HG03558 (cell line): ENCODE data around the gene CRACDL.

Experiments used
- ATAC-seq: cut with Tn5 transposase; IDR thresholded peaks from one replicate; pipeline ENCODE4 v1.9.1; 2021; ENCODE audit warnings: moderate number of reproducible peaks; ENCODE audit not compliant: unreplicated experiment; ENCODE audit errors: extremely low read depth

CRACDL gene

GRCh38 chr2:98926601-98927000, 9.4 kb downstream of the CRACDL start:
- ATAC-seq, result no peak

GRCh38 chr2:98924910-98925309, 11.1 kb downstream of the CRACDL start:
- no peak for ATAC-seq

- no peak for ATAC-seq
Observed at GRCh38 chr2:98924038-98924830, 11.8 kb downstream of the CRACDL start.

- no peak for ATAC-seq
Observed at GRCh38 chr2:98923244-98923940, 12.6 kb downstream of the CRACDL start.

- no peak for ATAC-seq
Observed at GRCh38 chr2:98921062-98921461, 15.0 kb downstream of the CRACDL start.

- no peak for ATAC-seq
Observed at GRCh38 chr2:98917031-98917471, 19.0 kb downstream of the CRACDL start.

GRCh38 chr2:98915751-98916358, 20.2 kb downstream of the CRACDL start:
- ATAC-seq, result no peak

- ATAC-seq, result no peak
Observed at GRCh38 chr2:98914713-98915580, 21.1 kb downstream of the CRACDL start.

GRCh38 chr2:98913916-98914712, 21.9 kb downstream of the CRACDL start:
- no peak for ATAC-seq

- ATAC-seq, result no peak
Observed at GRCh38 chr2:98912957-98913915, 22.8 kb downstream of the CRACDL start.

GRCh38 chr2:98912221-98912851, 23.7 kb downstream of the CRACDL start:
- ATAC-seq, result no peak

- ATAC-seq, result no peak
Observed at GRCh38 chr2:98911376-98912154, 24.5 kb downstream of the CRACDL start.

GRCh38 chr2:98911126-98911375, 25.0 kb downstream of the CRACDL start:
- no peak for ATAC-seq

- ATAC-seq, result no peak
Observed at GRCh38 chr2:98910349-98911125, 25.5 kb downstream of the CRACDL start.

GRCh38 chr2:98909317-98910211, 26.5 kb downstream of the CRACDL start:
- no peak for ATAC-seq

- no peak for ATAC-seq
Observed at GRCh38 chr2:98908931-98909316, 27.1 kb downstream of the CRACDL start.
